ENCODE results near the gene LCE4A. TPM values are rescaled to one million over a fixed set of nuclear protein-coding genes. Genes with fewer than 3 reads are reported as not detected.
"Not testable (repeated sequence)": the region's sequence is repeated elsewhere in the genome, so short reads cannot be mapped to it uniquely, and the experiment has no call there.

Gene LCE4A
- total RNA-seq (ENCODE audit: low replicate concordance), result not detected in 2 replicates
- long read RNA-seq, result 0 reads

GRCh38 chr1:152707860-152708259 is at the start of gene LCE4A:
Gene LCE4A (plus strand): TSS chr1:152708160. CDS start chr1:152709076, 916 bp downstream.
- H3K27me3 Mint-ChIP-seq, result no peaks in the 10 kb centered on the region
- no peaks in the 10 kb centered on the region for H3K4me1 Mint-ChIP-seq (ENCODE audit: unreplicated experiment)
- no peak for DNase-seq (ENCODE audit: extremely low spot score, unreplicated experiment)
- H3K36me3 Mint-ChIP-seq, result no peaks in the 10 kb centered on the region
- TF ChIP-seq CTCF (conservative IDR thresholded peaks at IDR 0.05), result no peak
- peaks cover 5% of the 10 kb centered on the region for H3K9me3 Mint-ChIP-seq
- H3K27ac Mint-ChIP-seq, result no peak within 1 kb of the TSS
- no peak within 1 kb of the TSS for H3K4me3 Mint-ChIP-seq

GRCh38 chr1:152658649-152659048 is 49.3 kb upstream of the LCE4A start:
- Mint-ChIP-seq H3K4me1 (ENCODE audit: unreplicated experiment) (no peaks in the 10 kb centered on the region), H3K36me3 (no peaks in the 10 kb centered on the region), H3K4me3 (no peak overlapping the region), H3K27me3 (no peaks in the 10 kb centered on the region), H3K27ac (no peak overlapping the region), H3K9me3 (no peaks in the 10 kb centered on the region)
- TF ChIP-seq CTCF (conservative IDR thresholded peaks at IDR 0.05), result no peak
- DNase-seq (ENCODE audit: extremely low spot score, unreplicated experiment), result no peak

GRCh38 chr1:152663098-152663497 is 44.9 kb upstream of the LCE4A start, which contains the start of gene LCE2D:
Gene LCE2D (plus strand): TSS chr1:152663380. CDS start chr1:152664106, 726 bp downstream.
- no peaks in the 10 kb centered on the region for H3K4me1 Mint-ChIP-seq (ENCODE audit: unreplicated experiment)
- H3K27ac Mint-ChIP-seq, result no peak within 1 kb of the TSS
- H3K9me3 Mint-ChIP-seq, result no peaks in the 10 kb centered on the region
- no peaks in the 10 kb centered on the region for H3K27me3 Mint-ChIP-seq
- no peak within 1 kb of the TSS for H3K4me3 Mint-ChIP-seq
- DNase-seq (ENCODE audit: extremely low spot score, unreplicated experiment), result no peak
- no peak for TF ChIP-seq CTCF (conservative IDR thresholded peaks at IDR 0.05)
- no peaks in the 10 kb centered on the region for H3K36me3 Mint-ChIP-seq

- not testable (repeated sequence) for H3K36me3 Mint-ChIP-seq; H3K9me3 Mint-ChIP-seq; DNase-seq (ENCODE audit: extremely low spot score, unreplicated experiment); H3K4me3 Mint-ChIP-seq; H3K27me3 Mint-ChIP-seq; H3K27ac Mint-ChIP-seq; H3K4me1 Mint-ChIP-seq (ENCODE audit: unreplicated experiment)
Observed at GRCh38 chr1:152666171-152666570, 41.8 kb upstream of the LCE4A start.

GRCh38 chr1:152667648-152668047 is 40.3 kb upstream of the LCE4A start:
- DNase-seq (ENCODE audit: extremely low spot score, unreplicated experiment), result no peak
- H3K4me3 Mint-ChIP-seq, result no peak overlapping the region
- no peaks in the 10 kb centered on the region for H3K9me3 Mint-ChIP-seq
- H3K27ac Mint-ChIP-seq, result no peak overlapping the region
- no peaks in the 10 kb centered on the region for H3K27me3 Mint-ChIP-seq
- H3K36me3 Mint-ChIP-seq, result no peaks in the 10 kb centered on the region
- no peak for TF ChIP-seq CTCF (conservative IDR thresholded peaks at IDR 0.05)
- no peaks in the 10 kb centered on the region for H3K4me1 Mint-ChIP-seq (ENCODE audit: unreplicated experiment)

GRCh38 chr1:152673016-152673415 is 34.9 kb upstream of the LCE4A start:
- Mint-ChIP-seq H3K4me1 (ENCODE audit: unreplicated experiment) (no peaks in the 10 kb centered on the region), H3K36me3 (no peaks in the 10 kb centered on the region), H3K4me3 (no peak overlapping the region), H3K9me3 (no peaks in the 10 kb centered on the region), H3K27ac (no peak overlapping the region), H3K27me3 (no peaks in the 10 kb centered on the region)
- no peak for DNase-seq (ENCODE audit: extremely low spot score, unreplicated experiment)
- TF ChIP-seq CTCF (conservative IDR thresholded peaks at IDR 0.05), result no peak

GRCh38 chr1:152674983-152675382 is 33.0 kb upstream of the LCE4A start, which contains the start of gene LCE2C:
Gene LCE2C (plus strand): TSS chr1:152675279. CDS start chr1:152676016, 737 bp downstream.
- H3K4me3 Mint-ChIP-seq; H3K36me3 Mint-ChIP-seq; DNase-seq (ENCODE audit: extremely low spot score, unreplicated experiment); H3K27ac Mint-ChIP-seq; H3K4me1 Mint-ChIP-seq (ENCODE audit: unreplicated experiment); H3K27me3 Mint-ChIP-seq; H3K9me3 Mint-ChIP-seq: not testable (repeated sequence)

Data from type B pancreatic cell (in vitro differentiated cells).